ENCODE data around the gene SLN.

SLN gene

GRCh38 chr11:107699371-107700285 is 12.2 kb downstream of the SLN start:
- no peak for ATAC-seq

GRCh38 chr11:107697291-107697690 is 14.6 kb downstream of the SLN start:
- ATAC-seq: no peak
- no peak for TF ChIP-seq ZC3H10 (CRISPR knock-in tag; IDR thresholded peaks at IDR 0.05)

More at GRCh38 chr11:107699371-107700285, 12.2 kb downstream of the SLN start:
- TF ChIP-seq ZFP3 (CRISPR knock-in tag; IDR thresholded peaks at IDR 0.05): no peak
- TF ChIP-seq ZC3H10 (CRISPR knock-in tag; IDR thresholded peaks at IDR 0.05): no peak
- TF ChIP-seq, protein P1, sequence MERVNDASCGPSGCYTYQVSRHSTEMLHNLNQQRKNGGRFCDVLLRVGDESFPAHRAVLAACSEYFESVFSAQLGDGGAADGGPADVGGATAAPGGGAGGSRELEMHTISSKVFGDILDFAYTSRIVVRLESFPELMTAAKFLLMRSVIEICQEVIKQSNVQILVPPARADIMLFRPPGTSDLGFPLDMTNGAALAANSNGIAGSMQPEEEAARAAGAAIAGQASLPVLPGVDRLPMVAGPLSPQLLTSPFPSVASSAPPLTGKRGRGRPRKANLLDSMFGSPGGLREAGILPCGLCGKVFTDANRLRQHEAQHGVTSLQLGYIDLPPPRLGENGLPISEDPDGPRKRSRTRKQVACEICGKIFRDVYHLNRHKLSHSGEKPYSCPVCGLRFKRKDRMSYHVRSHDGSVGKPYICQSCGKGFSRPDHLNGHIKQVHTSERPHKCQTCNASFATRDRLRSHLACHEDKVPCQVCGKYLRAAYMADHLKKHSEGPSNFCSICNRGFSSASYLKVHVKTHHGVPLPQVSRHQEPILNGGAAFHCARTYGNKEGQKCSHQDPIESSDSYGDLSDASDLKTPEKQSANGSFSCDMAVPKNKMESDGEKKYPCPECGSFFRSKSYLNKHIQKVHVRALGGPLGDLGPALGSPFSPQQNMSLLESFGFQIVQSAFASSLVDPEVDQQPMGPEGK (CRISPR knock-in tag; IDR thresholded peaks at IDR 0.05; ENCODE audit: borderline replicate concordance): no peak
- TF ChIP-seq RARB (CRISPR knock-in tag; IDR thresholded peaks at IDR 0.05): no peak
- no peak for TF ChIP-seq ZFP30 (CRISPR knock-in tag; IDR thresholded peaks at IDR 0.05)
- no peak for TF ChIP-seq TOX (CRISPR knock-in tag; IDR thresholded peaks at IDR 0.05; ENCODE audit: borderline replicate concordance)
- TF ChIP-seq ARNTL (CRISPR knock-in tag; IDR thresholded peaks at IDR 0.05; ENCODE audit: borderline replicate concordance, low read depth): no peak
- no peak for TF ChIP-seq ISL1 (CRISPR knock-in tag; IDR thresholded peaks at IDR 0.05)
- TF ChIP-seq CSDC2 (CRISPR knock-in tag; IDR thresholded peaks at IDR 0.05): no peak
- TF ChIP-seq ZNF565 (CRISPR knock-in tag; conservative IDR thresholded peaks at IDR 0.05; ENCODE audit: low read depth): no peak
- no peak for TF ChIP-seq SNAI2 (CRISPR knock-in tag; IDR thresholded peaks at IDR 0.05)
- no peak for TF ChIP-seq ESRRG (CRISPR knock-in tag; IDR thresholded peaks at IDR 0.05)
- TF ChIP-seq, protein P2, sequence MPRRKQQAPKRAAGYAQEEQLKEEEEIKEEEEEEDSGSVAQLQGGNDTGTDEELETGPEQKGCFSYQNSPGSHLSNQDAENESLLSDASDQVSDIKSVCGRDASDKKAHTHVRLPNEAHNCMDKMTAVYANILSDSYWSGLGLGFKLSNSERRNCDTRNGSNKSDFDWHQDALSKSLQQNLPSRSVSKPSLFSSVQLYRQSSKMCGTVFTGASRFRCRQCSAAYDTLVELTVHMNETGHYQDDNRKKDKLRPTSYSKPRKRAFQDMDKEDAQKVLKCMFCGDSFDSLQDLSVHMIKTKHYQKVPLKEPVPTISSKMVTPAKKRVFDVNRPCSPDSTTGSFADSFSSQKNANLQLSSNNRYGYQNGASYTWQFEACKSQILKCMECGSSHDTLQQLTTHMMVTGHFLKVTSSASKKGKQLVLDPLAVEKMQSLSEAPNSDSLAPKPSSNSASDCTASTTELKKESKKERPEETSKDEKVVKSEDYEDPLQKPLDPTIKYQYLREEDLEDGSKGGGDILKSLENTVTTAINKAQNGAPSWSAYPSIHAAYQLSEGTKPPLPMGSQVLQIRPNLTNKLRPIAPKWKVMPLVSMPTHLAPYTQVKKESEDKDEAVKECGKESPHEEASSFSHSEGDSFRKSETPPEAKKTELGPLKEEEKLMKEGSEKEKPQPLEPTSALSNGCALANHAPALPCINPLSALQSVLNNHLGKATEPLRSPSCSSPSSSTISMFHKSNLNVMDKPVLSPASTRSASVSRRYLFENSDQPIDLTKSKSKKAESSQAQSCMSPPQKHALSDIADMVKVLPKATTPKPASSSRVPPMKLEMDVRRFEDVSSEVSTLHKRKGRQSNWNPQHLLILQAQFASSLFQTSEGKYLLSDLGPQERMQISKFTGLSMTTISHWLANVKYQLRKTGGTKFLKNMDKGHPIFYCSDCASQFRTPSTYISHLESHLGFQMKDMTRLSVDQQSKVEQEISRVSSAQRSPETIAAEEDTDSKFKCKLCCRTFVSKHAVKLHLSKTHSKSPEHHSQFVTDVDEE (CRISPR knock-in tag; IDR thresholded peaks at IDR 0.05): no peak

GRCh38 chr11:107696140-107696539 is 15.7 kb downstream of the SLN start:
- TF ChIP-seq ZFP30 (CRISPR knock-in tag; IDR thresholded peaks at IDR 0.05) (no peak), ESRRG (CRISPR knock-in tag; IDR thresholded peaks at IDR 0.05) (no peak), TOX (CRISPR knock-in tag; IDR thresholded peaks at IDR 0.05; ENCODE audit: borderline replicate concordance) (peak; percentile 73; the same call in 1 of the 2 replicates), ISL1 (CRISPR knock-in tag; IDR thresholded peaks at IDR 0.05) (peak; percentile 36), TCF4 (CRISPR knock-in tag; IDR thresholded peaks at IDR 0.05; ENCODE audit: borderline replicate concordance) (no peak), ZNF565 (CRISPR knock-in tag; conservative IDR thresholded peaks at IDR 0.05; ENCODE audit: low read depth) (no peak), CREB5 (CRISPR knock-in tag; IDR thresholded peaks at IDR 0.05; ENCODE audit: low read depth) (no peak), SNAI2 (CRISPR knock-in tag; IDR thresholded peaks at IDR 0.05) (no peak)
- peak; percentile 95 for ATAC-seq

DNA sequence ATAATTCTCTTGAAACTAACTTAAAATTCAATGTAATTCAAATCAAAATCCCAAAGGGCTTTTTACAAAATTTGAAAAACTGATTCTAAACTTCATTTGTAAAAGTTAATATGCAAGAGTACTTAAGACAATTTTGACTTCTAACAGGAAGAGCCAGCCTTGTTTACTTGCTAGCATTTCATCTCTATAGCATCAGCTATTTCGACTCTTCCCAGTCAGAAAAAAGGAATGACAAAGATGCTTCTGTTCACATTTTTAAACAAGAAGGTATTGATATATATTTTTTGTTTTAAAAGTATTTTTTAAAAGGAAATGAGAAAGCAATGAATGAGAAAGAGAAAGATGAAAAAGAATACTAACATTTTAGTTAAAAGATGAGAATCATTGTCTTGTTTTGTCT is 16.4 kb downstream of the SLN start:
- ATAC-seq: peak; percentile 18; the same call in 1 of the 3 replicates
- TF ChIP-seq ESRRG (CRISPR knock-in tag; IDR thresholded peaks at IDR 0.05) (no peak), ZNF565 (CRISPR knock-in tag; conservative IDR thresholded peaks at IDR 0.05; ENCODE audit: low read depth) (no peak), ZNF8 (CRISPR knock-in tag; IDR thresholded peaks at IDR 0.05) (no peak), ZNF70 (CRISPR knock-in tag; IDR thresholded peaks at IDR 0.05) (no peak), ISL1 (CRISPR knock-in tag; IDR thresholded peaks at IDR 0.05) (no peak), PPARA (CRISPR knock-in tag; IDR thresholded peaks at IDR 0.05; ENCODE audit: borderline replicate concordance) (no peak), CREB5 (CRISPR knock-in tag; IDR thresholded peaks at IDR 0.05; ENCODE audit: low read depth) (no peak), CSRNP3 (CRISPR knock-in tag; IDR thresholded peaks at IDR 0.05) (no peak), OSR1 (CRISPR knock-in tag; IDR thresholded peaks at IDR 0.05) (no peak), ZFP30 (CRISPR knock-in tag; IDR thresholded peaks at IDR 0.05) (no peak)
- TF ChIP-seq, protein P1 (CRISPR knock-in tag; IDR thresholded peaks at IDR 0.05; ENCODE audit: borderline replicate concordance): no peak
- TF ChIP-seq, protein P2 (CRISPR knock-in tag; IDR thresholded peaks at IDR 0.05): no peak
